ENCODE data around the gene RHEBL1. TPM values are rescaled to one million over a fixed set of nuclear protein-coding genes. Genes with fewer than 3 reads are reported as not detected.

The RHEBL1 gene
- total RNA-seq, 1 donor from 2014 or later = 8.6 TPM

Other genes starting within 250 kb of the RHEBL1 start
- 120 and 127 TPM in 2 replicates for gene DDX23, start 217.8 kb downstream of the RHEBL1 start, total RNA-seq
- 7.9 and 9.3 TPM in 2 replicates for gene RND1, start 204.1 kb downstream of the RHEBL1 start, total RNA-seq
- gene FKBP11, start 144.5 kb downstream of the RHEBL1 start, total RNA-seq = 62.7 and 67.9 TPM in 2 replicates
- gene ARF3, start 112.5 kb downstream of the RHEBL1 start, total RNA-seq = 116 and 117 TPM in 2 replicates
- gene WNT10B, start 98.2 kb downstream of the RHEBL1 start, total RNA-seq = 0.13 and 0.37 TPM in 2 replicates
- 0.21 and 0.24 TPM in 2 replicates for gene WNT1, start 91.7 kb downstream of the RHEBL1 start, total RNA-seq
- gene DDN, start 70.6 kb downstream of the RHEBL1 start, total RNA-seq = 0.78 and 1.1 TPM in 2 replicates
- 85.0 and 85.1 TPM in 2 replicates for gene PRKAG1, start 51.2 kb downstream of the RHEBL1 start, total RNA-seq
- 107 and 109 TPM in 2 replicates for gene KMT2D, start 9.2 kb downstream of the RHEBL1 start, total RNA-seq
- 0.10 TPM in 1 of 2 replicates, not detected in the other for gene DHH, start 24.8 kb upstream of the RHEBL1 start, total RNA-seq
- 50.4 and 52.5 TPM in 2 replicates for gene LMBR1L, start 40.9 kb upstream of the RHEBL1 start, total RNA-seq
- gene TUBA1B, start 61.4 kb upstream of the RHEBL1 start, total RNA-seq = 1,521 TPM in 2 replicates
- 46.7 and 47.2 TPM in 2 replicates for gene TUBA1A, start 119.1 kb upstream of the RHEBL1 start, total RNA-seq
- 261 and 270 TPM in 2 replicates for gene TUBA1C, start 195.1 kb upstream of the RHEBL1 start, total RNA-seq
- 0.20 TPM in 1 of 2 replicates, not detected in the other for gene PRPH, start 225.2 kb upstream of the RHEBL1 start, total RNA-seq